ENCODE data around the gene RBBP6. TPM values are rescaled to one million over a fixed set of nuclear protein-coding genes. Genes with fewer than 3 reads are reported as not detected.

The RBBP6 gene
- total and polyA plus RNA-seq, 12 donors, result 31.8 to 57.8 (median 44.1) TPM

DNA sequence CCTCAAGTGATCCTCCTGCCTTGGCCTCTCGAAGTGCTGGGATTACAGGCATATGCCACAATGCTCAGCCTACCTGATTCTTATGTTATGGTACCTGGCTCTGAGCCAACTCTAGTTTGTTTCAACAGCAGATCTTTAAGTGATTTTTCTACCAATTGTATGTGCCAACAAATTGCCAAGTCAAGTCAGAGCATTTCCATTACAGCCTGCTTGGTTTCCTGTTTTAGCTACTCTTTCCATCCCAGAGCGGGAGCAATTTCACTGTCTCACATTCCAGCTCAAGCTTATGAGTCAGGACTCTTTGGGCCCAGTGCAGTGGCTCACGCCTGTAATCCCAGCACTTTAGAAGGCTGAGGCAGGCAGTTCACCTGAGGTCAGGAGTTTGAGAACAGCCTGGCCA lies 30.8 kb upstream of the RBBP6 start:
- no peak overlapping the region for H3K4me3 ChIP-seq
- TF ChIP-seq, protein P1, sequence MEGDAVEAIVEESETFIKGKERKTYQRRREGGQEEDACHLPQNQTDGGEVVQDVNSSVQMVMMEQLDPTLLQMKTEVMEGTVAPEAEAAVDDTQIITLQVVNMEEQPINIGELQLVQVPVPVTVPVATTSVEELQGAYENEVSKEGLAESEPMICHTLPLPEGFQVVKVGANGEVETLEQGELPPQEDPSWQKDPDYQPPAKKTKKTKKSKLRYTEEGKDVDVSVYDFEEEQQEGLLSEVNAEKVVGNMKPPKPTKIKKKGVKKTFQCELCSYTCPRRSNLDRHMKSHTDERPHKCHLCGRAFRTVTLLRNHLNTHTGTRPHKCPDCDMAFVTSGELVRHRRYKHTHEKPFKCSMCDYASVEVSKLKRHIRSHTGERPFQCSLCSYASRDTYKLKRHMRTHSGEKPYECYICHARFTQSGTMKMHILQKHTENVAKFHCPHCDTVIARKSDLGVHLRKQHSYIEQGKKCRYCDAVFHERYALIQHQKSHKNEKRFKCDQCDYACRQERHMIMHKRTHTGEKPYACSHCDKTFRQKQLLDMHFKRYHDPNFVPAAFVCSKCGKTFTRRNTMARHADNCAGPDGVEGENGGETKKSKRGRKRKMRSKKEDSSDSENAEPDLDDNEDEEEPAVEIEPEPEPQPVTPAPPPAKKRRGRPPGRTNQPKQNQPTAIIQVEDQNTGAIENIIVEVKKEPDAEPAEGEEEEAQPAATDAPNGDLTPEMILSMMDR (IDR thresholded peaks at IDR 0.05), result no peak
- no peak for TF ChIP-seq POLR2A (IDR thresholded peaks at IDR 0.05)
- H3K4me1 ChIP-seq (replicated peaks in 1 of 2), result no peaks in the 10 kb centered on the region
- no peaks in the 10 kb centered on the region for H3K9me3 ChIP-seq (replicated peaks in 1 of 3)
- H3K27ac ChIP-seq, result no peak overlapping the region
- WGBS, 4 donors, result 52 to 75% (median 68%) methylated on average over 3 of the region's 3 CpGs
- H3K27me3 ChIP-seq, result no peaks in the 10 kb centered on the region
- H3K36me3 ChIP-seq (replicated peaks in 1 of 2), result no peaks in the 10 kb centered on the region
- intact Hi-C loops (cut with DNase I), result loop anchor here in 1 of 2 donors (5.0 kb wide), 1 partner anchor 466 kb away; no protein-coding TSS in a partner anchor
- DNase-seq, result peak in 5 of 7 donors; percentile 27 to 40 (median 33)

DNA sequence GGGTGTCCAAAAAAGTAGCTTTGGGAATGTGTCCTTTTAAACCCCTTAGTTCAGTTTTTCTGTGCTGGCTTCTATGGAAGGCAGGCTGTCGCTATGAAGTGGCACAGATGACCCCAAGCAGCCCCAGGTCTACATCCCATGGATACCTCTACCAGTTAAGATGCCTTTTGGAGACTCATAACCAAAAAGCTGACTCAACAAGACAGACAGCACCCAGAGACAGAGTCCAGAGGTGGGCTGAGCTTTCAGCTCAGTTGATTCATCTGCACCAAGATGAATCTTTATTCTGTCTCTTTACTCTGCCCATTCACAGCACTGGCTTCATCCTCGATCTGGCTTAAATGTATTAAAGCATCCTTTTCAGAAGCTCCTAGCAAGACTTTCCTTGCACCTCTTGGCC lies 29.8 kb upstream of the RBBP6 start:
- TF ChIP-seq, protein P1 (IDR thresholded peaks at IDR 0.05), result no peak
- TF ChIP-seq POLR2A (IDR thresholded peaks at IDR 0.05), result no peak
- no peak overlapping the region for H3K27ac ChIP-seq
- no peak overlapping the region for H3K4me3 ChIP-seq
- no peak for DNase-seq
- H3K4me1 ChIP-seq (replicated peaks in 1 of 2), result no peaks in the 10 kb centered on the region
- no peaks in the 10 kb centered on the region for H3K9me3 ChIP-seq (replicated peaks in 1 of 3)
- H3K27me3 ChIP-seq, result no peaks in the 10 kb centered on the region
- H3K36me3 ChIP-seq (replicated peaks in 1 of 2), result no peaks in the 10 kb centered on the region
- 67 to 86% (median 76%) methylated on average over 2 of the region's 2 CpGs for WGBS, 4 donors
- intact Hi-C loops (cut with DNase I), result loop anchor here in 1 of 2 donors (5.0 kb wide), 1 partner anchor 467 kb away; no protein-coding TSS in a partner anchor

DNA sequence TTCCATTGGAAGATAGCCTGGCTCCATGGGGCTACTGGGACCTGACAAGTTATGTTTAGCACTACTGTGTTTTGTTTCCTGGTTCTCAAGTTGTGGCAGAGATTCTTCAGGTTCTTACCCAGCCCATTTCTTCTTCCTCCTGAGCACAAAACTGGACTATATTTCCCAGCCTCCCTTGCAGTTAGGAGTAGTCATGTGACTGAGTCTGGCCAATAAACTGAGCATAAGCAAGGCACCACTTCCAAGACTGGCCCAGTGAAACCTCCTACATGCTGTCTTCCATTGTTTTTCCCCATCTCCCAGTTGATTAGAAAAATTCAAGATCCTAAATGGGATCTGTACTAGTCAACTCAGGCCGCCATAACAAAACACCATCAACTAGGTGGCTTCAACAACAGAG lies 28.2 kb upstream of the RBBP6 start:
- intact Hi-C loops (cut with DNase I), result no loop called here
- Histone ChIP-seq H3K4me1 (replicated peaks in 1 of 2) (no peaks in the 10 kb centered on the region), H3K36me3 (replicated peaks in 1 of 2) (no peaks in the 10 kb centered on the region), H3K27ac (no peak overlapping the region), H3K27me3 (no peaks in the 10 kb centered on the region), H3K9me3 (replicated peaks in 1 of 3) (no peaks in the 10 kb centered on the region), H3K4me3 (no peak overlapping the region)
- WGBS, 4 donors, result 92 to 100% (median 100%) methylated on average over 1 of the region's 1 CpG
- no peak for DNase-seq
- TF ChIP-seq POLR2A (IDR thresholded peaks at IDR 0.05), result no peak
- TF ChIP-seq, protein P1 (IDR thresholded peaks at IDR 0.05), result no peak

DNA sequence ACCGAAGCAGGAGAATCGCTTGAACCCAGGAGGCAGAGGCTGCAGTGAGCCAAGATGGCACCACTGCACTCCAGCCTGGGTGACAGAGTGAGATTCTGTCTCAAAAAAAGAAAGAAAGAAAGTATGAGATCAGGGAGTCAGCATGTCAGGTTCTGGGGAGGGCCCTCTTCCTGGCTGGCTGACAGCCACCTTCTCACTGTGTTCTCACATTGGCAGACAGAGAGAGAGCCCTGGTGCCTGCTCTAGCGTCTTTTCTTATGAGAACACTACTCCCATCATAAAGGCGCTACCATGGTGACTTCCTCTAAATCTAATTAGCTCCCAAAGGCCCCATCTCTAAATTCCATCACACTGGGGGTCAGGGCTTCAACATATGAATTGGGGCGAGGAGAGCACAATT lies 27.6 kb upstream of the RBBP6 start:
- intact Hi-C loops (cut with DNase I), result no loop called here
- WGBS, 4 donors, result 78 to 86% (median 79%) methylated on average over 5 of the region's 5 CpGs
- Histone ChIP-seq H3K4me3 (no peak overlapping the region), H3K36me3 (replicated peaks in 1 of 2) (no peaks in the 10 kb centered on the region), H3K27me3 (no peaks in the 10 kb centered on the region), H3K9me3 (replicated peaks in 1 of 3) (no peaks in the 10 kb centered on the region), H3K27ac (no peak overlapping the region), H3K4me1 (replicated peaks in 1 of 2) (no peaks in the 10 kb centered on the region)
- TF ChIP-seq POLR2A (IDR thresholded peaks at IDR 0.05), result no peak
- TF ChIP-seq, protein P1 (IDR thresholded peaks at IDR 0.05), result no peak
- no peak for DNase-seq

Measured in adrenal gland (tissue), 12 donors.